T-helper 2 cell treated with Interferon-gamma antibody and Interleukin-4, amounts not matched to agents 5 μg/mL and 100 μg/mL, for 36 hours (primary cell): Measurements from ENCODE around the gene MEGF8.

Source experiments
- DNase-seq: peaks from one replicate; pipeline ENCODE4 v3.0.0; 2021; ENCODE audit warnings: low spot score
- H3K27ac Mint-ChIP-seq: one replicate; pipeline ENCODE4 v1.8.0; 2021; ENCODE audit warnings: mild to moderate bottlenecking, mixed read lengths
- H3K27me3 Mint-ChIP-seq: one replicate; pipeline ENCODE4 v1.8.0; 2021; ENCODE audit warnings: low read depth, mixed read lengths
- H3K36me3 Mint-ChIP-seq: one replicate; pipeline ENCODE4 v1.8.0; 2021; ENCODE audit warnings: low read depth, mixed read lengths
- H3K4me1 Mint-ChIP-seq: one replicate; pipeline ENCODE4 v1.8.0; 2021; ENCODE audit warnings: low read depth, mixed read lengths
- H3K4me3 Mint-ChIP-seq: one replicate; pipeline ENCODE4 v1.8.0; 2022; ENCODE audit warnings: mild to moderate bottlenecking, moderate library complexity, mixed read lengths
- H3K9me3 Mint-ChIP-seq: one replicate; pipeline ENCODE4 v1.8.0; 2021; ENCODE audit warnings: mixed read lengths

MEGF8 gene

GRCh38 chr19:42397263-42398166, 72.1 kb downstream of the MEGF8 start:
- Mint-ChIP-seq H3K27ac (peak overlapping the region; percentile 90), H3K9me3 (no peaks in the 10 kb centered on the region), H3K4me1 (peaks cover 36% of the 10 kb centered on the region), H3K36me3 (peaks cover 1% of the 10 kb centered on the region), H3K27me3 (no peaks in the 10 kb centered on the region), H3K4me3 (peak overlapping the region; percentile 86)
- DNase-seq, result no peak

- Mint-ChIP-seq H3K27ac (peak overlapping the region; percentile 49), H3K4me3 (peak overlapping the region; percentile 67), H3K9me3 (no peaks in the 10 kb centered on the region), H3K4me1 (peaks cover 36% of the 10 kb centered on the region), H3K36me3 (peaks cover 11% of the 10 kb centered on the region), H3K27me3 (no peaks in the 10 kb centered on the region)
- DNase-seq, result no peak
Observed at GRCh38 chr19:42400404-42400803, 75.0 kb downstream of the MEGF8 start.

GRCh38 chr19:42401365-42402303, 76.2 kb downstream of the MEGF8 start:
- Mint-ChIP-seq H3K4me1 (peaks cover 28% of the 10 kb centered on the region), H3K9me3 (no peaks in the 10 kb centered on the region), H3K27me3 (no peaks in the 10 kb centered on the region), H3K36me3 (peaks cover 14% of the 10 kb centered on the region), H3K27ac (peak overlapping the region; percentile 55), H3K4me3 (peak overlapping the region; percentile 67)
- DNase-seq, result peak; percentile 53

- peak overlapping the region; percentile 36 for H3K27ac Mint-ChIP-seq
- H3K4me3 Mint-ChIP-seq, result peak overlapping the region; percentile 67
- peaks cover 18% of the 10 kb centered on the region for H3K36me3 Mint-ChIP-seq
- H3K4me1 Mint-ChIP-seq, result peaks cover 23% of the 10 kb centered on the region
- no peaks in the 10 kb centered on the region for H3K27me3 Mint-ChIP-seq
- no peaks in the 10 kb centered on the region for H3K9me3 Mint-ChIP-seq
- no peak for DNase-seq
Observed at GRCh38 chr19:42402376-42403116, 77.1 kb downstream of the MEGF8 start.

- no peak overlapping the region for H3K4me3 Mint-ChIP-seq
- peaks cover 18% of the 10 kb centered on the region for H3K4me1 Mint-ChIP-seq
- H3K9me3 Mint-ChIP-seq, result no peaks in the 10 kb centered on the region
- H3K36me3 Mint-ChIP-seq, result peaks cover 22% of the 10 kb centered on the region
- H3K27me3 Mint-ChIP-seq, result no peaks in the 10 kb centered on the region
- no peak overlapping the region for H3K27ac Mint-ChIP-seq
- no peak for DNase-seq
Observed at GRCh38 chr19:42403586-42403985, 78.2 kb downstream of the MEGF8 start.

- DNase-seq, result no peak
- no peak overlapping the region for H3K27ac Mint-ChIP-seq
- H3K4me1 Mint-ChIP-seq, result peaks cover 6% of the 10 kb centered on the region
- no peaks in the 10 kb centered on the region for H3K27me3 Mint-ChIP-seq
- H3K9me3 Mint-ChIP-seq, result no peaks in the 10 kb centered on the region
- peaks cover 22% of the 10 kb centered on the region for H3K36me3 Mint-ChIP-seq
- no peak overlapping the region for H3K4me3 Mint-ChIP-seq
Observed at GRCh38 chr19:42406111-42406510, 80.7 kb downstream of the MEGF8 start.

GRCh38 chr19:42407085-42407815, 81.8 kb downstream of the MEGF8 start:
- no peak for DNase-seq
- Mint-ChIP-seq H3K4me3 (no peak overlapping the region), H3K4me1 (no peaks in the 10 kb centered on the region), H3K27ac (no peak overlapping the region), H3K36me3 (peaks cover 22% of the 10 kb centered on the region), H3K9me3 (no peaks in the 10 kb centered on the region), H3K27me3 (no peaks in the 10 kb centered on the region)

- Mint-ChIP-seq H3K4me1 (no peaks in the 10 kb centered on the region), H3K36me3 (peaks cover 20% of the 10 kb centered on the region), H3K27ac (no peak overlapping the region), H3K27me3 (no peaks in the 10 kb centered on the region), H3K9me3 (no peaks in the 10 kb centered on the region), H3K4me3 (no peak overlapping the region)
- no peak for DNase-seq
Observed at GRCh38 chr19:42407816-42408175, 82.4 kb downstream of the MEGF8 start.

- no peaks in the 10 kb centered on the region for H3K9me3 Mint-ChIP-seq
- H3K4me1 Mint-ChIP-seq, result no peaks in the 10 kb centered on the region
- H3K27me3 Mint-ChIP-seq, result no peaks in the 10 kb centered on the region
- H3K36me3 Mint-ChIP-seq, result peaks cover 17% of the 10 kb centered on the region
- DNase-seq, result no peak
- no peak overlapping the region for H3K4me3 Mint-ChIP-seq
- no peak overlapping the region for H3K27ac Mint-ChIP-seq
Observed at GRCh38 chr19:42409477-42409876, 84.0 kb downstream of the MEGF8 start.

- no peaks in the 10 kb centered on the region for H3K27me3 Mint-ChIP-seq
- no peaks in the 10 kb centered on the region for H3K9me3 Mint-ChIP-seq
- no peak for DNase-seq
- H3K36me3 Mint-ChIP-seq, result peaks cover 16% of the 10 kb centered on the region
- H3K4me1 Mint-ChIP-seq, result no peaks in the 10 kb centered on the region
- no peak overlapping the region for H3K4me3 Mint-ChIP-seq
- no peak overlapping the region for H3K27ac Mint-ChIP-seq
Observed at GRCh38 chr19:42410371-42410770, 84.9 kb downstream of the MEGF8 start.

GRCh38 chr19:42411581-42412178, 86.2 kb downstream of the MEGF8 start:
- peaks cover 12% of the 10 kb centered on the region for H3K36me3 Mint-ChIP-seq
- H3K4me3 Mint-ChIP-seq, result no peak overlapping the region
- no peak overlapping the region for H3K27ac Mint-ChIP-seq
- DNase-seq, result no peak
- no peaks in the 10 kb centered on the region for H3K27me3 Mint-ChIP-seq
- no peaks in the 10 kb centered on the region for H3K9me3 Mint-ChIP-seq
- H3K4me1 Mint-ChIP-seq, result no peaks in the 10 kb centered on the region

GRCh38 chr19:42412227-42412626, 86.8 kb downstream of the MEGF8 start:
- Mint-ChIP-seq H3K36me3 (peaks cover 9% of the 10 kb centered on the region), H3K27me3 (no peaks in the 10 kb centered on the region), H3K27ac (no peak overlapping the region), H3K9me3 (no peaks in the 10 kb centered on the region), H3K4me1 (no peaks in the 10 kb centered on the region), H3K4me3 (no peak overlapping the region)
- no peak for DNase-seq

GRCh38 chr19:42412661-42413076, 87.2 kb downstream of the MEGF8 start:
- no peaks in the 10 kb centered on the region for H3K27me3 Mint-ChIP-seq
- peaks cover 9% of the 10 kb centered on the region for H3K36me3 Mint-ChIP-seq
- H3K27ac Mint-ChIP-seq, result no peak overlapping the region
- no peaks in the 10 kb centered on the region for H3K4me1 Mint-ChIP-seq
- no peaks in the 10 kb centered on the region for H3K9me3 Mint-ChIP-seq
- DNase-seq, result no peak
- H3K4me3 Mint-ChIP-seq, result no peak overlapping the region
